Measurements from ENCODE around the gene SNRPE.

SNRPE gene

DNA sequence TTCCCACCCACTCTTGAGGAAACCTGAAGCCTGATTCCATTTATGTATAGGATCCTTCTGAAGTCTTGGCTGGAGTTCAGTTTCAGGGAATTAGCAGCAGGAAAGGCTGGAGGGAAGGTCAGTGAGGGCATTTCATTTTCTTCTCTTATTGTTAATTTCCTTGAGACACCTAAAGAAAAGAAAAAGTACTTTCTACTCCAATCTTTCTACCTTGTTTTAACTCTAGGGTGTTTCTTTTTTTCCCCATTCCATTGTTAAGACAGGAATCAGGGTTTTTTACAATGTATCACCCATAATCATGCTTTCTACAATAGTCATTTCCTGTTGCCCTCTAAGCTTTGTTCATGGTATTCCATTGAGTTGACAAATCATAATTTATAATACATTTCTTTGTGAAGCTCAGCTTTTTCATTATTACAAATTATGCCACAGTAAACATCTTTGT, 27.4 kb downstream of the SNRPE start:
- DNase-seq = no peak

GRCh38 chr1:203891950-203892349, 30.6 kb downstream of the SNRPE start:
- no peak for DNase-seq

GRCh38 chr1:203898458-203899352, 37.3 kb downstream of the SNRPE start:
- no peak for DNase-seq

DNA sequence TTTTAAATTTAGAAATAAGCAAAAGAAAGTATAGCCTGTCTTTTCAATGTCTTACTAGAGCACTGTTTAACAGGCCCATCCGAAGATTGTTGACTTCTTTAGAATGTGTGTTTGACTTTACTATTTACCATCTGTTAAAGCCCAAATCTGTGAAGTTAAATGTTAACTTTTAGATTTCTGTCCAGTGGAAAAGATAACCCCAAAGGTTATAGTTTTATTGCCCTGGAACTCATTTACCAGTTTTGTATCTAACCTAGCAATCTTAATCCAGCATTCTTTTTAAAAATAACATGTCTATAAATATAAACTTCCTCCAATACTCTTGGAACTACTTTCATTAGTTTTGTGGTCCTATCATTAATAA, 37.9 kb downstream of the SNRPE start:
- no peak for DNase-seq

DNA sequence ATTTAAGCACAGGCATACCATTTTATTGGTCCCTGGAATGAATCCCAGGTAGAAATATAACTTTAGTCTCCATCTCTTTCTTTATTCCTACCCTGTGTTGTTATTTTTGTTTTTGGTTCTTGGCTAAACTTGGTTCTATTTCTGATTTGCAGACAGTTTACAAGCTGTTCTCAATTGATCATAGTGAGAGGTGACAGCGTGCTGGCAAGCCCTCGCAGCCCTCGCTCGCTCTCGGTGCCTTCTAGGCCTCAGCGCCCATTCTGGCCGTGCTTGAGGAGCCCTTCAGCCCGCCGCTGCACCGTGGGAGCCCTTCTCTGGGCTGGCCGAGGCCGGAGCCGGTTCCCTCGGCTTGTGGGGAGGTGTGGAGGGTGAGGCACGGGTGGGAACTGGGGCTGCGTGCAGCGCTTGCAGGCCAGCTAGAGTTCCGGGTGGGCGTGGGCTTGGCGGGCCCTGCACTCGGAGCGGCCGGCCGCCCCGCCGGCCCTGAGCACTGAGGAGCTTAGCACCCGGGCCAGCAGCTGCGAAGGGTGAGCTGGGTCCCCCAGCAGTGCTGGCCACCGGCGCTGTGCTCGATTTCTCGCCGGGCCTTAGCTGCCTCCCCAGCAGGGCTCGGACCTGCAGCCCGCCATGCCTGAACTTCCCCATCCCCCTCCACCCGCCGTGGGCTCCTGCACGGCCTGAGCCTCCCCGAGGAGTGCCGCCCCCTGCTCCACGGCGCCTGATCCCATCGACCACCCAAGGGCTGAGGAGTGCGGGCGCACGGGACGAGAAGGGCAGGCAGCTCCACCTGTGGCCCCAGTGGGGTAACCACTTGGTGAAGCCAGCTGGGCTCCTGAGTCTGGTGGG, 38.7 kb downstream of the SNRPE start:
- DNase-seq = no peak

DNA sequence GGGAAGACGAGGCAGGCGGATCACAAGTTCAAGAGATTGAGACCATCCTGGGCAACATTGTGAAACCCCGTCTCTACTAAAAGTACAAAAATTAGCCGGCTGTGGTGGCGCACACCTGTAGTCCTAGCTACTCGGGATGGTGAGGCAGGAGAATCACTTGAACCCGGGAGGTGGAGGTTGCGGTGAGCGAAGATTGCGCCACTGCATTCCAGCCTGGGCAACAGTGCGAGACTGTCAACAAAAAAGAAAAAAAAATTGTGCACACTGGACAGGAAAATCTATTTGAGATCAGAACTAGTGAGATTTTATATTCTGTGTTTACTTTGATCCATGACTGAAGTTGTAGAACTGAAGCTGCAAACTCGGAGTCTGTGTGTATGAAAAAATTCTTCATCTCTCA, 40.2 kb downstream of the SNRPE start:
- DNase-seq = no peak

DNA sequence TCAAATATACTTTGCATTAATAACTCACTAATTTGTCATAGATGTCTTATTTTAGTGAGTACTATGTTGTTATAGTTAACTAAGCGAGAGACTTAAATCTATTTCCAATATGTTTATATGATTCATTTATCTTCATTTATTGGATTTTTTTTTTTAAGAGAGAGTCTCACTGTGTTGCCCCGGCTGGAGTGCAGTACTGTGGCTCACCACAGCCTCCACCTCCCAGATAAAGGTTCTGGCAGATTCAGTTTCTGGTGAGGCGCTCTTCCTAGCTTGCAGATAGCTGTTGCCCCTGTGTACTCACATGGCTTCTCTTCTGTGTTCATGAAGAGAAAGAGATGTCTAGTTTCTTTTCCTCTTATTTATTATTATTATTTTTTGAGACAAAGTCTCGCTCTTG, 43.9 kb downstream of the SNRPE start:
- DNase-seq = no peak

DNA sequence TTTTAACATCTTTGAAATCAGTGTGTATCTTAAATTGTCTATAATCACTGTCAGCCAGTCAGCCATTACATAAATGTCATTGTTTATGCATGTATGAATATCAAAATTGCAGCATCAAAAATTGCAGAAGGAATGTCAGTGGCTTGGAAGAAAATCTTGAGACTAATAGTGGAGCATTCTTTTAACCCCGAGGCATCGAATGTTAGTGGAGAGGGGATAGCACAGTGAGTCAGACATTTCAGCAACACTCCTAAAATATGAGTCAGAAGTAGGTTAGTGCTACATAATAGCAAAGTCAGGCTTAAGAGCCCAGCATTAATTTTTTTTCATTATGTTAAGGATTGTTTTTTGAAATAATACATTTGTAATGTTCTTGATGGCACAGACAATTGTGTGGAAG, 45.5 kb downstream of the SNRPE start:
- no peak for DNase-seq

DNA sequence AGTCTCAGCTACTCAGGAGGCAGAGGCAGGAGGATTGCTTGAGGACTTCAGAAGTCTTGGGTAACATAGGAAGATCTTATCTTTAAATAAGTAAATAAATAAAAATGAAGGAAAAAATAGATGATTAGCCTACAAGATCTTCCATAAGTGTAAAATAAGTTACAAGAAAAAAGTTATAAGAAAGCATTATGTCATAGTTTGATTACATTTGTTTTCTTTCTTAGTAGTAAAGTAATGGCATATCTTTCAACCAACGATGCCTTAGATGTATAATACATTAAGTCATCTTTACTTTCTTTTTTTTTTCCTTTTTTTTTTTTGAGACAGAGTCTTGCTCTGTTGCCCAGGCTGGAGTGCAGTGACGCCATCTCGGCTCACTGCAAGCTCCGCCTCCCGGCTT, 46.5 kb downstream of the SNRPE start:
- DNase-seq = no peak

DNA sequence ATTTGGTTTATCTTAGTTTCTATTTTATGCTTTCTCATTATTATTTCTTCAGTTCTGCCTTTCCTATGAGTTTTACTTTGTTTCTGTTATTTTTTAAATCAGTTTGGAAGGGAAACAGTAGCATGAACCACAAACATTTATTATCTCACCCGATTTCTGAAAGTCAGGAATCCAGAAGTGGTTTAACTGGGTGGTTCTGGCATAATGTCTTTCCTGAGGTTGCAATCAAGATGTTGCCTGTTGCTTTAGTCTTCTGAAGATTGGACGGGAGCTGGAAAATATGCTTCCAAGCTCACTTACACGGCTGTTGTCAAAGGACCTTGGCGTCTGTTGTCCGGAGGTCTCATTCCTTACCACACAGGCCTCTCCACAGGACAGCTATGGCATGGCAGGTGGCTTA, 50.4 kb downstream of the SNRPE start:
- DNase-seq = no peak

DNA sequence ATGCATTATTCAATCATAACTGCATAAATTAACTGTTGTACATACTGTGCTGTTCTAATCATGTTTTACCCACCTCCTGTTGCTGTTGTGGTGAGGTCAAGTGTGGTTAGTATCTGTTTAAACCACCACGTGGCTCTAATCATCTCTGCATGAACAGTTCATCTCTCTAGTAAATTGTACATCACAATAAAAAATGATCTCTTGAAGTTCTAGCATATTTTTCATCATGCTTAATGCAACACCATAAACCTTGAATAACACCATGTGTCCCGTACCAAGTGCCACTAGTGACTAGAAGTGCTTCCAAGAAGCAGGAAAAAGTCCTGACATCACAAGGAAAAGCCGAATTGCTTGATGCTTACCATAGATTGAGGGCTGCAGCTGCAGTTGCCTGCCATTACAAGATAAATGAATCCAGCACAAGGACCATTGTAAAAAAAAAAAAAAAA, 51.7 kb downstream of the SNRPE start:
- DNase-seq = no peak

GRCh38 chr1:203914292-203914691, 52.9 kb downstream of the SNRPE start:
- DNase-seq = no peak

DNA sequence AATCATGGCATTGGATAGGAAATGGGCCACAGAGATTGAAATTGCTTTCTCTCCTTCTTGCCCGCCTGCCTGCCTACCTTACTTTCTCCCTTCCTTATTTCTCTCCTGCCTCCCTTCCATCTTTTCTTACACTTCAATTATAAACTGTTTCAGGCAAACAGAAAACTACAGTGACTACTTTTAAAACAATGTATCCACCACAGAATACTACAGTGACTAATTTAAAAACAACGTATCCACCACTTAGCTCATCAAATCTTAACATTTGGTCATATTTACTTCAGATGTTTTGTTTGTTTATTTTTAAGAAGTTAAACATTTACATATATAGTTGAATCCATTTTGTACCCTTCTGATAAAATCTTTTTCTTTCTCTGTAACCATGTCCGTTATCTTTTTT, 54.4 kb downstream of the SNRPE start:
- DNase-seq = no peak

- no peak for DNase-seq
Observed at GRCh38 chr1:203916756-203917155, 55.4 kb downstream of the SNRPE start.

All from SIG-M5 (cell line).